ENCODE data around the gene LIN9. TPM values are rescaled to one million over a fixed set of nuclear protein-coding genes. Genes with fewer than 3 reads are reported as not detected.
A peak's percentile ranks its signal among the peaks of the same experiment; 100 is the strongest.

LIN9 gene
- total RNA-seq, 2 experiments from 2014 or later, result 10.2 to 11.3 TPM

- no peak for ATAC-seq
- ChIA-PET CTCF (interaction anchor here (0.6 to 9.9 kb wide), 4 partner anchors 20 to 137 kb away, joined by 3 to 175 read pairs (median 3); no protein-coding TSS in a partner anchor), POLR2A (interaction anchor here (0.6 kb wide), 1 partner anchor 644 kb away, joined by 5 read pairs; no protein-coding TSS in a partner anchor)
- no peak overlapping the region for H3K4me3 Mint-ChIP-seq
- H3K9me3 Mint-ChIP-seq, result no peaks in the 10 kb centered on the region
- H3K27me3 Mint-ChIP-seq, result peaks cover 4% of the 10 kb centered on the region
- H3K36me3 Mint-ChIP-seq (ENCODE audit: low read depth), result no peaks in the 10 kb centered on the region
- TF ChIP-seq CTCF (IDR thresholded peaks at IDR 0.05), result no peak
- no peaks in the 10 kb centered on the region for H3K4me1 Mint-ChIP-seq (ENCODE audit: low read depth)
- no peak overlapping the region for H3K27ac Mint-ChIP-seq
- intact Hi-C loops (cut with micrococcal nuclease), result no loop called here
- no peak for DNase-seq
Observed at GRCh38 chr1:226202246-226202645, 106.7 kb downstream of the LIN9 start.

- ChIA-PET CTCF (interaction anchor here (0.8 to 9.9 kb wide), 7 partner anchors 10 to 132 kb away, joined by 3 to 175 read pairs (median 4); no protein-coding TSS in a partner anchor), POLR2A (interaction anchor here (0.9 to 1.2 kb wide), 3 partner anchors 35 to 138 kb away, joined by 3 to 4 read pairs (median 4); no protein-coding TSS in a partner anchor)
- Mint-ChIP-seq H3K27me3 (peaks cover 4% of the 10 kb centered on the region), H3K4me1 (ENCODE audit: low read depth) (peaks cover 2% of the 10 kb centered on the region), H3K9me3 (no peaks in the 10 kb centered on the region), H3K36me3 (ENCODE audit: low read depth) (no peaks in the 10 kb centered on the region), H3K4me3 (no peak overlapping the region), H3K27ac (no peak overlapping the region)
- TF ChIP-seq CTCF (IDR thresholded peaks at IDR 0.05), result no peak
- no peak for ATAC-seq
- peak; percentile 23 for DNase-seq
- intact Hi-C loops (cut with micrococcal nuclease), result no loop called here
Observed at GRCh38 chr1:226201029-226201593, 107.9 kb downstream of the LIN9 start.

- POLR2A ChIA-PET, result interaction anchor here (1.0 kb wide), 1 partner anchor 77 kb away, joined by 4 read pairs; no protein-coding TSS in a partner anchor
- DNase-seq (no peak), ATAC-seq (no peak)
- CTCF ChIA-PET, result interaction anchor here (0.8 to 9.9 kb wide), 7 partner anchors 14 to 133 kb away, joined by 3 to 175 read pairs (median 3); no protein-coding TSS in a partner anchor
- no peak overlapping the region for H3K27ac Mint-ChIP-seq
- H3K36me3 Mint-ChIP-seq (ENCODE audit: low read depth), result no peaks in the 10 kb centered on the region
- intact Hi-C loops (cut with micrococcal nuclease), result no loop called here
- TF ChIP-seq CTCF (IDR thresholded peaks at IDR 0.05), result peak; percentile 14
- H3K27me3 Mint-ChIP-seq, result peaks cover 4% of the 10 kb centered on the region
- no peak overlapping the region for H3K4me3 Mint-ChIP-seq
- no peaks in the 10 kb centered on the region for H3K9me3 Mint-ChIP-seq
- peaks cover 2% of the 10 kb centered on the region for H3K4me1 Mint-ChIP-seq (ENCODE audit: low read depth)
Observed at GRCh38 chr1:226199971-226200370, 109.0 kb downstream of the LIN9 start.

- ATAC-seq (no peak), DNase-seq (no peak)
- Mint-ChIP-seq H3K36me3 (ENCODE audit: low read depth) (no peaks in the 10 kb centered on the region), H3K9me3 (no peaks in the 10 kb centered on the region), H3K27me3 (no peaks in the 10 kb centered on the region), H3K4me3 (no peak overlapping the region), H3K4me1 (ENCODE audit: low read depth) (peaks cover 2% of the 10 kb centered on the region), H3K27ac (no peak overlapping the region)
- TF ChIP-seq CTCF (IDR thresholded peaks at IDR 0.05), result no peak
- intact Hi-C loops (cut with micrococcal nuclease), result no loop called here
- ChIA-PET POLR2A (no interaction called here), CTCF (interaction anchor here (2.8 to 9.9 kb wide), 2 partner anchors 11 to 71 kb away, joined by 26 to 175 read pairs; no protein-coding TSS in a partner anchor)
Observed at GRCh38 chr1:226195144-226195543, 113.8 kb downstream of the LIN9 start.

DNA sequence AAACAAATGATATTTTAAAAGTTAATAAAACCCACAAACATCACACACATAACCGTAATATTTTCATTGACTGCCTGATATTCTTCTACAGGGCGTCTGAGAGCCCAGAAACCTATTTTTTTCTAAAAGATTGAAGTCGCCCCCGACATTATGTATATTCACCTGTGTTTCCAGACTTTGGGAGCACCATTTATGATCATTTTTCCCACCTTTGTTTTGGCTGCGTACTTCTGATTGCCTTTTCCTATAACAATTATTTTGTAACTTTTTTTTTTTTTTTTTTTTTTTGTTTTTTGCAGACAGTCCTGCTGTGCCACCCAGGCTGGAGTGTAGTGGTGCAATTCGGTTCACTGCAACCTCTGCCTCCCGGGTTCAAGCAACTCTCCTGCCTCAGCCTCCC lies 121.6 kb downstream of the LIN9 start:
- peak overlapping the region; percentile 95 for H3K27ac Mint-ChIP-seq
- DNase-seq, result no peak
- no peaks in the 10 kb centered on the region for H3K9me3 Mint-ChIP-seq
- H3K4me1 Mint-ChIP-seq (ENCODE audit: low read depth), result peaks cover 25% of the 10 kb centered on the region
- ATAC-seq, result no peak
- H3K27me3 Mint-ChIP-seq, result no peaks in the 10 kb centered on the region
- intact Hi-C loops (cut with micrococcal nuclease), result no loop called here
- peak overlapping the region; percentile 84 for H3K4me3 Mint-ChIP-seq
- ChIA-PET CTCF (interaction anchor here (0.8 to 1.1 kb wide), 2 partner anchors 10 to 62 kb away, joined by 3 to 4 read pairs; no protein-coding TSS in a partner anchor), POLR2A (no interaction called here)
- TF ChIP-seq CTCF (IDR thresholded peaks at IDR 0.05), result no peak
- H3K36me3 Mint-ChIP-seq (ENCODE audit: low read depth), result peaks cover 13% of the 10 kb centered on the region

All from activated CD8-positive, alpha-beta T cell treated with anti-CD3 and anti-CD28 coated beads for 36 hours (primary cell).